VCaP (cell line): ENCODE results near the gene PCDH15.

Experiments
- H3K27ac ChIP-seq: fragments of 450-650 bp; 2 replicates; pipeline ENCODE4 v1.5.1; 2017
- TF ChIP-seq, protein P1 (sequence below): fragments of 450-650 bp; conservative IDR thresholded peaks from 2 replicates; pipeline ENCODE4 v1.5.1; 2017; ENCODE audit warnings: mild to moderate bottlenecking, moderate library complexity

The PCDH15 gene

GRCh38 chr10:54808186-54808935 is 7.3 kb upstream of the PCDH15 start:
- no peak overlapping the region for H3K27ac ChIP-seq
- TF ChIP-seq, protein P1, sequence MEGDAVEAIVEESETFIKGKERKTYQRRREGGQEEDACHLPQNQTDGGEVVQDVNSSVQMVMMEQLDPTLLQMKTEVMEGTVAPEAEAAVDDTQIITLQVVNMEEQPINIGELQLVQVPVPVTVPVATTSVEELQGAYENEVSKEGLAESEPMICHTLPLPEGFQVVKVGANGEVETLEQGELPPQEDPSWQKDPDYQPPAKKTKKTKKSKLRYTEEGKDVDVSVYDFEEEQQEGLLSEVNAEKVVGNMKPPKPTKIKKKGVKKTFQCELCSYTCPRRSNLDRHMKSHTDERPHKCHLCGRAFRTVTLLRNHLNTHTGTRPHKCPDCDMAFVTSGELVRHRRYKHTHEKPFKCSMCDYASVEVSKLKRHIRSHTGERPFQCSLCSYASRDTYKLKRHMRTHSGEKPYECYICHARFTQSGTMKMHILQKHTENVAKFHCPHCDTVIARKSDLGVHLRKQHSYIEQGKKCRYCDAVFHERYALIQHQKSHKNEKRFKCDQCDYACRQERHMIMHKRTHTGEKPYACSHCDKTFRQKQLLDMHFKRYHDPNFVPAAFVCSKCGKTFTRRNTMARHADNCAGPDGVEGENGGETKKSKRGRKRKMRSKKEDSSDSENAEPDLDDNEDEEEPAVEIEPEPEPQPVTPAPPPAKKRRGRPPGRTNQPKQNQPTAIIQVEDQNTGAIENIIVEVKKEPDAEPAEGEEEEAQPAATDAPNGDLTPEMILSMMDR, result no peak

GRCh38 chr10:54799506-54799905 is 1.5 kb downstream of the PCDH15 start:
- TF ChIP-seq, protein P1, result no peak
- no peak overlapping the region for H3K27ac ChIP-seq

- H3K27ac ChIP-seq, result no peak overlapping the region
- TF ChIP-seq, protein P1, result no peak
These were observed 3.3 kb downstream of the PCDH15 start for GRCh38 chr10:54797636-54798321.

GRCh38 chr10:54796881-54797280 is 4.2 kb downstream of the PCDH15 start:
- TF ChIP-seq, protein P1, result no peak
- H3K27ac ChIP-seq, result no peak overlapping the region

DNA sequence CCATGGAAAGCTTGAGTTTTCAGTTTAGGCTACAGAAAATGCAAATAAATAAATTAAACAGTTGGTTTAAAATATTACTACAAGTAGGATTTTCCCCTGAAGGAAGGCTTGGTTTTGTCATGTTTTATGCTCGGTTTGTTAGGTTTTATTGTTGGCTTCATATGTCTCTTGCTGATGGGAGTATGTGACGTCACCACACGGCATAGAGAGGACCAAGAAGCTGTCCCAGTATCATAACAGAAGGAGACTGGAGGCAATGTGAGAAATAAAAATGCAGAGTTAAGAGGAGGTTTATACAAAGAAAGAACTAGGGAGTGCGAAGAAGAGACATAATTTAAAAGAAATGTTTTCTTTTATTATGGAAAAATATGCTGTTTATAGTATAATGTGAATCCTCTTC is 24.4 kb downstream of the PCDH15 start:
- no peak overlapping the region for H3K27ac ChIP-seq
- TF ChIP-seq, protein P1, result no peak

GRCh38 chr10:54772468-54773122 is 28.4 kb downstream of the PCDH15 start:
- no peak overlapping the region for H3K27ac ChIP-seq
- TF ChIP-seq, protein P1, result no peak

DNA sequence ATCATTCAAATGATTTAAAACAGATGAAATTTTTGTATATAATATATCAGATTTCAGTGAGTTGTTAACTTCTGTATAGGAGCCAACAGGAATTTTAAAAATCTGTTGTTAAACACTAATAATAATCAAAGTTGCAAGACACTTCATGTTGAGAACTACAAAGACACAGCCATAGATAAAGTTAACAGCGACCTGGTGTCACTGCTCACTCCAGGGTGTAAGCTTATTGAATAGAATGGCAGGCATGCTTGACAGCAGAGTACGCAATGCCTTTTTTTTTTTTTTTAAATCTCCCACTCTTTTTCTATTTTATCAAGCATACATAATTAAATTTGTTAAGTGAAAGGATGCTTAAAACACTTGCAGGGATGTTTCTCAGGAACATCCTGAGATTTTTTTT is 32.0 kb downstream of the PCDH15 start:
- TF ChIP-seq, protein P1, result no peak
- no peak overlapping the region for H3K27ac ChIP-seq
